ENCODE results near the gene RAD9A. TPM values are rescaled to one million over a fixed set of nuclear protein-coding genes. Genes with fewer than 3 reads are reported as not detected.
A peak's percentile ranks its signal among the peaks of the same experiment; 100 is the strongest.

RAD9A gene
- total and polyA plus RNA-seq, 9 of the 15 experiments (the other 6 are each of a cell fraction or from before 2014, with no cell fraction given): 1.4 to 41.2 (median 16.1) TPM

DNA sequence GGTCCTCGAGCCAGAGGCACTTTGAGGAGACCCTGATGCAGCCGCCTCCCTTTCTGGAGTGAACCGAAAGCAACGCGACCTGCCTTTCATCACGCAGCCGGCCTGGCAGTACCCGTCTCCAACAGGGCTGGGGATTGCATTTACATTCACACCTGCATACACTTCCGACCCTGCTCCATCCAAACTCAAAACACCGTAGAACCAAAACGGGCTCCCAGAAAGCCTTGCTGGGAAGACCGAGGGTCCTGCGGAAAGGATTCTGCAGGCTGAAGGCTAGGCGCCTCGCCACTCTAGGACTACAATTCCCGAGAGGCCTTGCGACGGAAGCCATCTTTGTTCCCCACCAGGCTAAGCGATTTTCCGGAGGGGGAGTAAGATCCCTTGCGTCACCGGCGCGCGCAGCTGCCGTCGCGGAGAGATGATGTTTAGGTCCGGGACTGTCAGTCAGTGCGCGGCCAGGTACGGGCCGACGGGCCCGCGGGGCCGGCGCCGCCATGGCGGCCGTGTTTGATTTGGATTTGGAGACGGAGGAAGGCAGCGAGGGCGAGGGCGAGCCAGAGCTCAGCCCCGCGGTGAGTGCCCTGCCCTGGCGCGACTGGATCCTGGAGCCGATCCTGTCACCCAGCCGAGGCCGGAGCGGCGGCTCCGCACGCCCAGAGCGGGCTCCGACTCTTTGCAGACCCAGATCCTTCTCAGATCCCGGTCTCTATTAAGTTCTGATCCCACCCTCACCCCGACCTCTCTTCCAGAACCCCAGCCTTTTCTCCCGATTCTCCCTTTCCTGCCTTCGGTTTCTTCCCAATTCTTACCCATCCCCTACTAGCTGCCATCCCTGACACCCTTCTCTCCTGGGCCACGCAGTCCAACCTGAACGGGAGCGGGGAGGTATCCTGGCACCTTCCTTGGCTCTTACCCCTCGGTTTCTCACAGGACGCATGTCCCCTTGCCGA, 36.5 kb downstream of the RAD9A start, which contains the start of gene RPS6KB2 (continued):
- TF ChIP-seq MECOM (CRISPR knock-in tag; IDR thresholded peaks at IDR 0.05): no peak
- TF ChIP-seq, protein P1, sequence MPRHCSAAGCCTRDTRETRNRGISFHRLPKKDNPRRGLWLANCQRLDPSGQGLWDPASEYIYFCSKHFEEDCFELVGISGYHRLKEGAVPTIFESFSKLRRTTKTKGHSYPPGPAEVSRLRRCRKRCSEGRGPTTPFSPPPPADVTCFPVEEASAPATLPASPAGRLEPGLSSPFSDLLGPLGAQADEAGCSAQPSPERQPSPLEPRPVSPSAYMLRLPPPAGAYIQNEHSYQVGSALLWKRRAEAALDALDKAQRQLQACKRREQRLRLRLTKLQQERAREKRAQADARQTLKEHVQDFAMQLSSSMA (CRISPR knock-in tag; IDR thresholded peaks at IDR 0.05): no peak
- TF ChIP-seq ZNF644 (tag; IDR thresholded peaks at IDR 0.05; ENCODE audit: low read depth): no peak
- no peak for TF ChIP-seq YBX1 (IDR thresholded peaks at IDR 0.05)
- peak; percentile 32; the same call in 1 of the 2 replicates for TF ChIP-seq BHLHE40 (IDR thresholded peaks at IDR 0.05; ENCODE audit: low read length)
- no peak for TF ChIP-seq POLR2AphosphoS2 (IDR thresholded peaks at IDR 0.05; ENCODE audit: low read length)
- TF ChIP-seq, protein P2, sequence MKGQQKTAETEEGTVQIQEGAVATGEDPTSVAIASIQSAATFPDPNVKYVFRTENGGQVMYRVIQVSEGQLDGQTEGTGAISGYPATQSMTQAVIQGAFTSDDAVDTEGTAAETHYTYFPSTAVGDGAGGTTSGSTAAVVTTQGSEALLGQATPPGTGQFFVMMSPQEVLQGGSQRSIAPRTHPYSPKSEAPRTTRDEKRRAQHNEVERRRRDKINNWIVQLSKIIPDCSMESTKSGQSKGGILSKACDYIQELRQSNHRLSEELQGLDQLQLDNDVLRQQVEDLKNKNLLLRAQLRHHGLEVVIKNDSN (CRISPR knock-in tag; IDR thresholded peaks at IDR 0.05): no peak; the same call in 1 of the 2 replicates
- TF ChIP-seq TFAM (CRISPR knock-in tag; conservative IDR thresholded peaks at IDR 0.05): no peak
- no peak for TF ChIP-seq STAT5A (IDR thresholded peaks at IDR 0.05; ENCODE audit: borderline replicate concordance, low read length)
- no peak for TF ChIP-seq RBM25 (IDR thresholded peaks at IDR 0.05; ENCODE audit: low read depth, low read length, severe bottlenecking)
- no peak for TF ChIP-seq ZC3H4 (CRISPR knock-in tag; IDR thresholded peaks at IDR 0.05; ENCODE audit: borderline replicate concordance)
- TF ChIP-seq, protein P3, sequence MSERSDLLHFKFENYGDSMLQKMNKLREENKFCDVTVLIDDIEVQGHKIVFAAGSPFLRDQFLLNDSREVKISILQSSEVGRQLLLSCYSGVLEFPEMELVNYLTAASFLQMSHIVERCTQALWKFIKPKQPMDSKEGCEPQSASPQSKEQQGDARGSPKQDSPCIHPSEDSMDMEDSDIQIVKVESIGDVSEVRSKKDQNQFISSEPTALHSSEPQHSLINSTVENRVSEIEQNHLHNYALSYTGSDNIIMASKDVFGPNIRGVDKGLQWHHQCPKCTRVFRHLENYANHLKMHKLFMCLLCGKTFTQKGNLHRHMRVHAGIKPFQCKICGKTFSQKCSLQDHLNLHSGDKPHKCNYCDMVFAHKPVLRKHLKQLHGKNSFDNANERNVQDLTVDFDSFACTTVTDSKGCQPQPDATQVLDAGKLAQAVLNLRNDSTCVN (CRISPR knock-in tag; IDR thresholded peaks at IDR 0.05): no peak
- no peak for TF ChIP-seq NONO (IDR thresholded peaks at IDR 0.05; ENCODE audit: low read depth in 2 of 2, low read length in 1 of 2)
